ENCODE data around the gene SCN4B.

Gene SCN4B

GRCh38 chr11:118099838-118100556 is 52.6 kb downstream of the SCN4B start:
- DNase-seq (ENCODE audit: low spot score) = no peak

GRCh38 chr11:118098996-118099837 is 53.4 kb downstream of the SCN4B start:
- no peak for DNase-seq (ENCODE audit: low spot score)

- DNase-seq (ENCODE audit: low spot score) = no peak
Measured at GRCh38 chr11:118095967-118096367, 56.7 kb downstream of the SCN4B start.

- DNase-seq (ENCODE audit: low spot score) = no peak
Measured at GRCh38 chr11:118095493-118095892, 57.1 kb downstream of the SCN4B start.

GRCh38 chr11:118092907-118093571 is 59.6 kb downstream of the SCN4B start:
- no peak for DNase-seq (ENCODE audit: low spot score)

GRCh38 chr11:118091690-118092089 is 60.9 kb downstream of the SCN4B start:
- no peak for DNase-seq (ENCODE audit: low spot score)

- DNase-seq (ENCODE audit: low spot score) = no peak
Measured at GRCh38 chr11:118090545-118091162, 62.0 kb downstream of the SCN4B start.

- no peak for DNase-seq (ENCODE audit: low spot score)
Measured at GRCh38 chr11:118088531-118088930, 64.1 kb downstream of the SCN4B start.

GRCh38 chr11:118087931-118088330 is 64.7 kb downstream of the SCN4B start:
- no peak for DNase-seq (ENCODE audit: low spot score)

GRCh38 chr11:118086913-118087768 is 65.5 kb downstream of the SCN4B start, which contains the start of gene SMIM35:
Gene SMIM35, minus strand, starts transcription at chr11:118086963. Its CDS starts 206 bp downstream, at chr11:118086757.
- no peak for DNase-seq (ENCODE audit: low spot score)

- DNase-seq (ENCODE audit: low spot score) = no peak
Measured at GRCh38 chr11:118084656-118085055, 68.0 kb downstream of the SCN4B start.

GRCh38 chr11:118084247-118084646 is 68.4 kb downstream of the SCN4B start:
- DNase-seq (ENCODE audit: low spot score) = no peak
